HepG2 (cell line): ENCODE data around the gene RHOD. TPM values are rescaled to one million over a fixed set of nuclear protein-coding genes. Genes with fewer than 3 reads are reported as not detected.

Source experiments
- HES4 ChIP-seq: sonication (generic); formaldehyde crosslinking; IDR thresholded peaks from 2 replicates; pipeline ENCODE4 v1.9.0; 2021; ENCODE audit warnings: mild to moderate bottlenecking, missing genetic modification reagents, borderline replicate concordance
- MBD4 ChIP-seq: IDR thresholded peaks from 2 replicates; pipeline ENCODE4 v1.6.1; 2012; ENCODE audit warnings: low read length, inconsistent platforms, borderline replicate concordance
- TARDBP ChIP-seq: sonication (generic); formaldehyde crosslinking; IDR thresholded peaks from 2 replicates; pipeline ENCODE4 v1.8.0; 2022; ENCODE audit warnings: mild to moderate bottlenecking, missing genetic modification reagents
- ZBTB40 ChIP-seq, 2 experiments: fragments of 450-650 bp in 1 of 2; sonication (generic) in 1 of 2; formaldehyde crosslinking in 1 of 2; IDR thresholded peaks; 2 replicates each; pipeline versions ENCODE4 v1.6.1 to v1.8.0; 2016 to 2022; ENCODE audit warnings: antibody characterized with exemption in 1 of 2, mild to moderate bottlenecking in 1 of 2, missing genetic modification reagents in 1 of 2
- ZFP82 ChIP-seq: sonication (generic); formaldehyde crosslinking; IDR thresholded peaks from 2 replicates; pipeline ENCODE4 v1.5.1; 2020; ENCODE audit warnings: mild to moderate bottlenecking, missing genetic modification reagents, borderline replicate concordance
- ZNF430 ChIP-seq: sonication (generic); formaldehyde crosslinking; IDR thresholded peaks from 2 replicates; pipeline ENCODE4 v1.9.0; 2021; ENCODE audit warnings: mild to moderate bottlenecking, missing genetic modification reagents
- ZNF546 ChIP-seq: sonication (generic); formaldehyde crosslinking; conservative IDR thresholded peaks from 2 replicates; pipeline ENCODE4 v1.8.1; 2023; ENCODE audit warnings: mild to moderate bottlenecking, missing genetic modification reagents
- polyA plus RNA-seq, 8 experiments: library from polyadenylated mRNA; depleted of rRNA in 3 of 8; stranded (reverse) in 7 of 8; unstranded in 1 of 8; fragments of >200 nt; fragmentation: Illumina TruSeq in 4 of 8; extraction: Trizol in 4 of 8; gene quantifications; 2 replicates each; pipeline versions ENCODE4 v1.2.1 to v1.2.3, GENCODE V29; 2011 to 2016; ENCODE audit warnings: low read depth in 4 of 8, missing spikeins in 1 of 8, mixed read lengths in 1 of 8; ENCODE audit not compliant: insufficient read depth in 1 of 8
- total RNA-seq, 5 experiments: library from RNA; depleted of rRNA; stranded (reverse); fragments of >200 nt; fragmentation: Illumina TruSeq; extraction: Trizol; gene quantifications; 2 replicates each; pipeline ENCODE4 v1.2.3, GENCODE V29; 2016; ENCODE audit warnings: low read depth in 1 of 5
- TF ChIP-seq, protein P1 (sequence below): sonication (generic); formaldehyde crosslinking; IDR thresholded peaks from 2 replicates; pipeline ENCODE4 v1.9.0; 2022; ENCODE audit warnings: low read depth, missing genetic modification reagents
- TF ChIP-seq, protein P2 (sequence below): sonication (generic); formaldehyde crosslinking; IDR thresholded peaks from 2 replicates; pipeline ENCODE4 v1.4.0; 2020; ENCODE audit warnings: mild to moderate bottlenecking, low read depth, missing genetic modification reagents

Gene RHOD
- total and polyA plus RNA-seq, 2 of the 13 experiments (the other 11 are each of a cell fraction or from before 2014, with no cell fraction given) = 0.27 to 0.98 TPM

GRCh38 chr11:67054836-67055523, 1.7 kb upstream of the RHOD start (continued):
- no peak for TF ChIP-seq ZBTB40 (IDR thresholded peaks at IDR 0.05)
- no peak for TF ChIP-seq ZBTB40 (CRISPR knock-in tag; IDR thresholded peaks at IDR 0.05)
- no peak for TF ChIP-seq HES4 (CRISPR knock-in tag)
- TF ChIP-seq, protein P1, sequence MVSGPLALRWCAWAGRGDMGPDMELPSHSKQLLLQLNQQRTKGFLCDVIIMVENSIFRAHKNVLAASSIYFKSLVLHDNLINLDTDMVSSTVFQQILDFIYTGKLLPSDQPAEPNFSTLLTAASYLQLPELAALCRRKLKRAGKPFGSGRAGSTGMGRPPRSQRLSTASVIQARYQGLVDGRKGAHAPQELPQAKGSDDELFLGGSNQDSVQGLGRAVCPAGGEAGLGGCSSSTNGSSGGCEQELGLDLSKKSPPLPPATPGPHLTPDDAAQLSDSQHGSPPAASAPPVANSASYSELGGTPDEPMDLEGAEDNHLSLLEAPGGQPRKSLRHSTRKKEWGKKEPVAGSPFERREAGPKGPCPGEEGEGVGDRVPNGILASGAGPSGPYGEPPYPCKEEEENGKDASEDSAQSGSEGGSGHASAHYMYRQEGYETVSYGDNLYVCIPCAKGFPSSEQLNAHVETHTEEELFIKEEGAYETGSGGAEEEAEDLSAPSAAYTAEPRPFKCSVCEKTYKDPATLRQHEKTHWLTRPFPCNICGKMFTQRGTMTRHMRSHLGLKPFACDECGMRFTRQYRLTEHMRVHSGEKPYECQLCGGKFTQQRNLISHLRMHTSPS = no peak
- no peak for TF ChIP-seq ZFP82
- TF ChIP-seq, protein P2, sequence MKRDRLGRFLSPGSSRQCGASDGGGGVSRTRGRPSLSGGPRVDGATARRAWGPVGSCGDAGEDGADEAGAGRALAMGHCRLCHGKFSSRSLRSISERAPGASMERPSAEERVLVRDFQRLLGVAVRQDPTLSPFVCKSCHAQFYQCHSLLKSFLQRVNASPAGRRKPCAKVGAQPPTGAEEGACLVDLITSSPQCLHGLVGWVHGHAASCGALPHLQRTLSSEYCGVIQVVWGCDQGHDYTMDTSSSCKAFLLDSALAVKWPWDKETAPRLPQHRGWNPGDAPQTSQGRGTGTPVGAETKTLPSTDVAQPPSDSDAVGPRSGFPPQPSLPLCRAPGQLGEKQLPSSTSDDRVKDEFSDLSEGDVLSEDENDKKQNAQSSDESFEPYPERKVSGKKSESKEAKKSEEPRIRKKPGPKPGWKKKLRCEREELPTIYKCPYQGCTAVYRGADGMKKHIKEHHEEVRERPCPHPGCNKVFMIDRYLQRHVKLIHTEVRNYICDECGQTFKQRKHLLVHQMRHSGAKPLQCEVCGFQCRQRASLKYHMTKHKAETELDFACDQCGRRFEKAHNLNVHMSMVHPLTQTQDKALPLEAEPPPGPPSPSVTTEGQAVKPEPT = no peak
- TF ChIP-seq MBD4 = no peak
- peak; percentile 75 for TF ChIP-seq TARDBP (CRISPR knock-in tag)
- no peak for TF ChIP-seq ZNF546 (CRISPR knock-in tag)
- peak; percentile 33; the same call in 1 of the 2 replicates for TF ChIP-seq ZNF430 (CRISPR knock-in tag)
